ENCODE results near the gene BCL2.

Gene BCL2

DNA sequence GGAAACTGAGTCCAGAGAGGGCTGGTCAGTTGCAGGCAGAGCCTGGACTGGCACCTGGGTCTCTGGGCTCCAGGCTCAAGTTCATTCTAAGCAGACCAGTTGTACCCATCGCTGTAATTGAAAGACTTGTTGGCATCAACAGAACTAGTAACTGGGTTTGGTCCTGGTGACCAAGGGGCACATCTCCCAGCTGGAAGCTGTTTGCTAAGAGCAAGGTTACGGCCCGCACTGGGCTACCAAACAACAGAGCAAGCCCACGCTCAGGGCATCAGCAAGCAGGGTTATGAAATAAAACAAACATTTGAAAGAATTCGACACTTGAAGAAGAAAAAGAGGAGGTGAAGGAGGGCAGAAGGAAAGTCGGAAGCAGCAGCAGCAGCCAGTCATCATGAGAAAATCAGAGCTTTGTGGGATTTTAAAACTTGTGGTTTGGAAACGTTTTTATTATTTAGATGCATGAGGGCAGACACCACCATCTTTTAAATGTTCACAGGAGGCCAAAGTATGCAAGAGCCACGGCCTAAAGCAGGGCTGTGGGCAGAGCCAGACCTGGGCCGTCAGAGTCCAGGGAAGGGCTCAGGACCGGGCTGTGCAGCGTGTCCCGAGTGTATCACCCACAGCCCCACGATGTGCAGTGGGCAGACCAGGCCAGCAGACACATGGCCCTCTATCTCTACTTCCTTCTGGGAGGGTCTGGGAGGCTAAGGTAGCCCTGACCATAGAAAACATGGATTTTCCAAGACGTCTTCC lies 220.3 kb downstream of the BCL2 start:
- no peak for DNase-seq (ENCODE audit: extremely low read depth in 1 of 2, low read depth in 1 of 2)

DNA sequence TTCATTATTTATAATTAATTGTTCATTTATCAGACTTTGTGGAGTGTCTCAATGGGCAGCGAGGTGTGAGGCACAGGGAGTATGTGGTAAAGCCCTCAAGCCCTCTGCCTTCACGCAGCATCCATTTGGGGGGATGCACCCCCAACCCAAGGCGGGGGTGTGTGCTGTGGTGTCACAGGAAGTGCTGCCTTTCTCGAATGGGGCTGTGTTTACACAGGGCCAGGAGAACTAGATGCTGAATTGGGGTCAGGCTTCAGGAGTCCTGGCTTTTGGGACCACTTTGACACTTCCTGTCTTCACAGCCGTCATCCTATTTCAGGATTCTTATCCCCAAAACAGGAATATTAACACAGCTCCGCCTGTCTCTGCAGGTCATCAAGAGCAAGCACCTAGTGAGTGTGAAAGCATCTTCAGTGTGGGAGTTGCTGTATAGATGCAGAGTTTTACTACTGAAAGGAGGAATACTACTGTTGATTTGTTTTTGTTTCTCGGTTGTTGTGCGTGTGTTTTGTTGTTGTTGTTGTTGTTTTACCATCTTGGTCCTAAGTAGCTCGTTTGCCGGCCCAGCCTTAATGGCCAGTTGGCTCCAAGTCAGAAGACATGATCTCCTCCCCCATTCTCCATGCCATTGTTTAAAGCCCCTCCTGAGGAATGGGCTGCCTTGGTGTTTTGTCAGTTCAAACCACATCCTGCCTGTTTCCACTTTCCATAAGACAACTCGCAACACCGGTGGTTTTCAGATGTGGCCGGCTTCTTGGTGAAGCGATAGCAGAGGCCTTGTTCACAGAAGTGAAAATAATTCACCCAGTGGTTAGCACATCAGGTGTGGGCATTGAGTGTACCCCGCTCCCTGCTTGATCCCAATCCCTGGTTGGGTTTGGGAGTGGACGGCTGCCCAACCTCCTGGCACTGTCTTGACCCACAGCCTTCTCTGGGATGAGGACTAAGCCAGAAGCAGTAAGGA lies 221.3 kb downstream of the BCL2 start:
- peak in 1 of 2 donors; percentile 24 for DNase-seq (ENCODE audit: extremely low read depth in 1 of 2, low read depth in 1 of 2)

DNA sequence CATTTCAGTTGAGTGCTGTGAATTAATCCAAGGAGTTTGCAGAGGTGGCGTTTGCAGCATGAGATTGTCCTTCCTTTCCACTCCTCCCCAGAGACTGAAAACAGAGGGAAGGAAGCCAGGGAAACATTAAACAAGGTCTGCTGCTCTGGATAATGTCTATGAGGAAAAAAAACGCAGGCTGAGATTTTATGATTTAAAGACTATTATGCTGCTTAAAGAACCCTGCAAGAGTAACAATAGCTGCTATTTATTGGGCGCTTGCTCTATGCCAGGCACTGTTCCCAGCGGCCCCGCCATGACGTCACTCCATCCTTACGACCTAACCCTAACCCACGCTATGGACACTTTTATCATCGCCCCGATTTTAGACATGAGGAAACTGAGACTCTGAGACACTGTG lies 222.4 kb downstream of the BCL2 start:
- no peak for DNase-seq (ENCODE audit: extremely low read depth in 1 of 2, low read depth in 1 of 2)

DNA sequence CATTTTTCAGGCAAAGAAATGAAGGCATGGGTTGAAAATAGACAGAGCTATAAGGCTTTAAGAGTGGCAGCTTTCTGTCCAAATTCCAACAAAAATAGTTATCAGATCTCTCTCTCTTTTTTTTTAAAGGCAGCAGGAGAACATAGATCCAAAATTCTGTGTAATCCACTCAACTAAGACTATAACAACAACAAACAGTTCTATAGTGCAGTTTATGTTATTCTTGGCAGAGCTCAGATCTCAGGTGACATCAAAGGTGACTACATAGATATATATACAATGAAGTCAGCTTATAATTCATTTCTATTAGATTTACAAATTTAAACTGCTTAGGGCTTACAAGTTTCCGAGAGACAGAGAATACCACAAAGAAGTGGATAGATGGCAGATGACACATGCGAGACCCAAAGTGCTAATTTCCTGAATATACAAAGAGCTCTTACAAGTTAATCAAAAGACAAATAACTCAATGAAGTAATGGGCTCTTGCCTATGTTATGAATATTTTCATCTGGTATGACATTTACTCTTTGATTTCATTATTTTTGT lies 223.2 kb downstream of the BCL2 start:
- no peak for DNase-seq (ENCODE audit: extremely low read depth in 1 of 2, low read depth in 1 of 2)

DNA sequence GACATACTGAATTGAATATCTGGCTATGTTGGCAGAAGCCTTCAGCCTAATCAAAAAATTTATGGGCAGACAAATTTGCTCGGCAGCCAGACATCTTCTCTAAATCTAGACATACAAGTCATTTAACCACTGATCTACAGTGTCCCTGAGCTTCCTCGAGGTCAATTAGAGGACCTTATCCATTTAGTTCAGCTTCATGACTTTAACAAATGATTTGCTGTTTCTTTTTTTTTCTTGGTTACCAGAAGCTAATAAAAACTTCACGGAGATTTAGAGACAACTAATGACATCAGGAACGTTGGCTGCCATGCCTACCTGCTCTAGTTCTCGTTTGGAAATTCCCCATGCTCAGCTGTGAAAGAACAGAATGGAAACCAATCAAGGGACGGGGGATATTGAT lies 223.8 kb downstream of the BCL2 start:
- no peak for DNase-seq (ENCODE audit: extremely low read depth in 1 of 2, low read depth in 1 of 2)

DNA sequence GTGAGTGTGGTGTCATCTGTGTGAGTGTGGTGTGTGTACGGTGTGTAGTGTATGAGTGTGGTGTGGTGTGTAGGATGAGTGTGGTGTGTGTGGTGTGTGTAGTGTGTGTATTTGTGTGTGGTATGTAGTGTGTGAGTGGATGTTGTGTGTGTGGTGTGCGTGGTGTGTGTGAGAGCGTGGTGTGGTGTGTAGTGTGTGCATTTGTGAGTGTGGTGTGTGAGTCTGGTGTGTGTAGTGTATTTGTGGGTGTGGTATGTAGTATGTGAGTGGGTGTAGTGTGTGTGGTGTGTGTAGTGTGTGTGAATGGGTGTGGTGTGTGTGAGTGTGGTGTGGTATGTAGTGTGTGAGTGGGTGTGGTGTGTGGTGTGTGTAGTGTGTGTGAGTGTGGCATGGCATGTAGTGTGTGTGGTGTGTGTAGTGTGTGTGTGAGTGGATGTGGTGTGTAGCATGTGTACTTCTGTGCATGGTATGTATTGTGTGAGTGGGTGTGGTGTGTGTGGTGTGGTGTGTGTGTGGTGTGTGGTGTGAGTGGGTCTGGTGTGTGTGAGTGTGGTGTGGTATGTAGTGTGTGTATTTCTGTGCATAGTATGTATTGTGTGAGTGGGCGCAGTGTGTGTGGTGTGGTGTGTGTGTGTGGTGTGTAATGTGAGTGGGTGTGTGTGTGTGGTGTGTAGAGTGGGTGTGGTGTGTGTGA lies 227.8 kb downstream of the BCL2 start:
- DNase-seq (ENCODE audit: extremely low read depth in 1 of 2, low read depth in 1 of 2): no peak

DNA sequence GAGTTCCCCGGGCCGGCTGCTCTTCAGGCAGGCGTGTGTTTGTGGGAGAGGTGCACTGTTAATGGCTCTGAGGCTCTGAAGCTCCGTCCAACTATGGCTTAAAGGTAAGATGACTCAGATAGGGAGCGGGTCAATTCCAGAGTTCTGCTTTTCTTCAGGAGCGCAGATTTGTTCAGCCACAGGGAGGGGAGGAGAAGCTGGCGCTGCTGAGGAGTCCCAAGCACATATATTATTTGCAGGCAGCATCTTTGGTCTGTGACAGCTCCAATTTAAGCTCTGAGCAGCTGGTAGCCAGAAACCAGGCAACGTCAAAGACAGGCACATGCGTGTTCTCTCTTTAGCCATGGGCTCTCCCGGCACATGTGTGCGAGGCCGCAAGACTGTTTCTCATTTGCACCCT lies 229.2 kb downstream of the BCL2 start:
- DNase-seq (ENCODE audit: extremely low read depth in 1 of 2, low read depth in 1 of 2): no peak

DNA sequence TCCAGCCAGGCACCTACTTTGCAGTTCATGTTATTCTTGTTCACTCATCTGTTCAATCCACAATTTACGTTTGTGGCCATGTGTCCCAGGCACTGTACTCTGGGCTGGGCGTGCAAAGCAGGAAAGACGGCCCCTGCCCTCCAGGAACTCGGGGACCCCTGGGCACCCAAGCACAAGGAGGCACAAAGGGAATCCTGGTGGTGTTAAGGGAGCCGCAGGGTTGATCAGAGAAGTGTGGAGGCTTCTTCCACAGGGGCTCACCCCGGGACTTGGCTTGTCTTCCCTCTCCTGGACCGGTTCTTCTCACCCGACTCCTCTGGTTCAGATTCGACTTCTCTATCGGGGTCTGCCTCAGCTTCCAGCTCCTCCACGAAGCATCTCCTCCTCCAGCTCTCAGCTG lies 230.5 kb downstream of the BCL2 start:
- DNase-seq (ENCODE audit: extremely low read depth in 1 of 2, low read depth in 1 of 2): no peak

DNA sequence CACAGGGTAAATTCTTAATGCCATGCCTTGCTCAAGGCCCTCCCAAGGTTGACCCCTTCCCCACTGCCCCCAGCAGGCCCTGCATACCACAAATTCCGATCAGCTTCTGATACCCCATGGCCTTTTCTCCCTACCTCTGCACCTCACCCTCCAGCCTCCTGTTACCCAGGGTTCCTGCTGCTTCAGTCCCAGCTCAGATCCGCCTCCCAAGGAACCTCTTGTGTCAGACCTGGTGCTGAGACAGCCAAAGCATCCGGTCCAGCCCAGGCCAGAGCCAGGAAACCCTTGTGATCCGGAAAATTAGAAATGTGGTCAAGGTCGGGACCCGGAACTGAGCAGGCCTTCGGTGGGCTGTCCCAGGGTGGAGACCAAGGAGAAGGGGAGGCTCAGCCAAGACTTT lies 231.3 kb downstream of the BCL2 start:
- DNase-seq (ENCODE audit: extremely low read depth in 1 of 2, low read depth in 1 of 2): no peak

DNA sequence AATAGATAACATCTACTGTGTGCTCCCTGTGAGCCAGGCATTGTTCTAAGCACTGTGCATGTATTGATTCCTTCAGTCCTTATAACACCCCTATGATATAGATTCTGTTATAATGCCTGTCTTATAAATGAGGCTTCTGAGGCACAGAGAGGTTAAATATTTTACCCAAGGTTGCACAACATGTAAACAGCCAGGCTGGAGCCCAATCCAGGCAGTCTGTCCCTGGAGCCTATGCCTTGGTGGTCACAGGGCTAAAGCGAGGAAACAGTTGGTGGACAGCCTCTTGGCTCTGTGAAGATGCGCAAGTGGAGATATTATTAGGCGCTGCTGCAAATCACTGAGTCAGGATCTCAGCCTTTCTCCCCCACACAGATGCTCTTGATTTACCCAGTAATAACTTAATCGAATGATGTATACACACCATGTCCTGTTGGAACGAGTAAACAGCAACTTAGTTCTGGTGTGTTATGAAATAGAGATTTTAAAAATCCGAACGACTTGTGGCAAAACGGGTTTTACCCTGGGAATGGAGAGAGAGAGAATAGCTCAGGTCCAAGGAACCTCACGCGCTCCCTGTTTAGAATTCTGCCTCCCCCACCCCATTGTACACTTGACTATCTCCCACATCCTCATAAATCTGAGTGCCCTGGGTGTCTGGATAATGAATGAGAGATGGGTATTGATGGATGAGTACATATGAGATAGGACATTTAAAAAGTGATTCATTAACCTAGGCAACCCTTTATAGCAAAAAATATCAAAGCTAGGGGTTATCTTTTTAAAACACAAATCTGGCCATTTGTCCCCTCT lies 231.9 kb downstream of the BCL2 start:
- DNase-seq (ENCODE audit: extremely low read depth in 1 of 2, low read depth in 1 of 2): no peak

DNA sequence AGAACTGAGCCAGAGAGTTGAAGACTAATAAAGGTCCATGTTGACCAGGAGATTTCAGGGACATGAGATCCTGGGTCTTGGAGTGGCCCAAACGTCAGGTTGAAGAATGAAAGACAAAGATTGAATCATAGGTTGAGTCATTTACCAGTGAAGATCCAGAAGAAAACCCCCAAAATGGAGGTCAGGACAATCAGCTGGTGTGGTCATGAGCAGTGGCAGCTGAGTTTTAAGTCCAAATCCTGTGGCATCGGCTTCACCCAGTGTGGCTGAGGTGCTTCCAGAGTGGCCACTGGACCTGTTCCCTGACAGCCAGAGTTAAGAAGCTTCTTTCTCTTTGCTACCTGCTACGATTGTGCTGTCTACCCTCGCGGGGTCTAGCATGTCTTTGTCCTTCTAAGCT lies 234.0 kb downstream of the BCL2 start:
- DNase-seq (ENCODE audit: extremely low read depth in 1 of 2, low read depth in 1 of 2): no peak

DNA sequence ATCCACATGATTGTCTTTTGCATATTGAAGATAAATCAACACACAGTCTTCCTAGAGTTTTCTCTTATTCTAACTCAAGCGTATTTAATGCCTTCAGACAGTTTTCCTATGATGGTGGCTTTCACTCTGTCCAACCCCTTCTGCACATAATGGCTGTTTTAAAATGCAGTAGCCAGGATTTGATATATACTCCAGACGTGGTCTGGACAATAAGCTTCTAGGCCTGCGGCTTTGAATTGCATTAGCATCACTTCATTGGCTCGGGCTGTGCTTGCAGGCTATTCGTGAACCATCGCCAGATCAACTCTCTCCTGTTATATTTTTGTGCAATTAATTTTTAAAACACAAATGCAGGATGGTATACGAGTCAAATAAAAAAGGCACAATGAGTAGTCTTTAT lies 235.3 kb downstream of the BCL2 start:
- no peak for DNase-seq (ENCODE audit: extremely low read depth in 1 of 2, low read depth in 1 of 2)

DNA sequence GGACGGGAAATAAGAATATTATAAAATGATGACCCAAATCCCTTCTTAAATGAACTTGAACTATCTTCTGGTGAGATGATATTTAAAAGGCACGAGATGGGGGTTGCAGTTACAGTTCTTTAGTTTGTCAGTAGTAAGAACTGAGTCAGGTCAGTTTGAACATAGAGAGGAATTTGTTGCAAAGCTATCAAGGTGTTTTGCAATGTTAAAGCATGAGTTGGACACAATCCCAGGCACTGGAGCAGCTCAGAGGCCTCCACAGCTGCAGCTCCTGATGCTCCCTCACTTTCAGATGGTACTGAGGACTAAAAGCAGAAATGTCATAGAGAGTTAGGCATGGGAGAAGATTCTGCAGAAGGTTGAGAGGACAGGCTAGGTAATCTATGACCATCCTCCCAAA lies 236.0 kb downstream of the BCL2 start:
- no peak for DNase-seq (ENCODE audit: extremely low read depth in 1 of 2, low read depth in 1 of 2)

DNA sequence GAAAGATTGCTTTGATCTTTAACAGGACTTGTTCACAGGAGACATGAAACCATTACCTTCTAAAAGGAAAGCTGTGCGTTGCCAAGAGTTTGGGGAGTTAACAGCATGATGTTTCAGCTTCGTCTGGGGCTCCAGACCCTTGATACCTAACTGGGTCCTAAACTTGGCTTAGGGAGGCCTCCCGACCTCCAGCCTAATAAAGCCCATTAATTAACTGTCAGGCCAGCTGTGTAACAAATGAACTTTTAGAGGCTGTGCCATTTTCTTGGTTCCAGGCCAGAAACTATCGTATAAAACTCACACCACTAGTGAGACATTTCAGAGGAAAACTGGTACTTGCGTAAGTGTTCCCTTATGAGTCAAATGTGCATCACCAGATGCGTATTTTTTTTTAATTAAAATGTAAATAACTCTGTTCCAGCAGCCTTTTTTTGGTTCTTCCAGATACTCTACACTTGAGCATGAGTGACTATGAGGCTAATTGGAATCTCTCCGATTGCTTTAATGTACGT lies 236.5 kb downstream of the BCL2 start:
- DNase-seq (ENCODE audit: extremely low read depth in 1 of 2, low read depth in 1 of 2): no peak

DNA sequence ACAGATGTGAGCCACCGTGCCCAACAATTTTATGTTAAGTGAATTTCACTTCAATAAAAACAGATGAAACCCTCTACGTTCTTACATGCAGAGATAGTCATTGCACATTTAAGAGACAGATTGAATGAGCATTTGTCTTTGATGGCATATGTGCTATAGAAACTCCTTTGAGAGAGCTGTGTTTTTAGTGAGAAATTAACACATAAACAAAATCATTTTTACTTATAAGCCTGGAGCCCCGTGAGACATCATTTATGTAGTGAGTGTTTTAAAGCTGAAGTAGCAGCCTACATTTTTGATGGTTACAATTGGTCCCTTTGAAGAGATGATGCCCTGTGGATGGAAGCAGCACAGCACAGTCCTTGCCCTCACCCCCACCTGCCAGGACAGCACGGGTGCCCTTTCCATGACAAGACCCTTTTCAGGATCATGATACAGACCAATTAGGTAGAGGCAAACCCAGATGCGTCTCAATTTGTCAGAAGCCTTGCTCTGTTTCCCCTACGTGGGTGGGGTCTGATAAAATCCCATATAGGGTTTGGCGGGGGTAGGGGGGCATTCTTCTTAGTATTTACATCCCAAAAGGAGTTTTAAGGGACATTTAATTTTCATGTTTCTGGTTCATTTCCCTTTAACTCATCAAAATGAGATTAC lies 237.1 kb downstream of the BCL2 start:
- no peak for DNase-seq (ENCODE audit: extremely low read depth in 1 of 2, low read depth in 1 of 2)

DNA sequence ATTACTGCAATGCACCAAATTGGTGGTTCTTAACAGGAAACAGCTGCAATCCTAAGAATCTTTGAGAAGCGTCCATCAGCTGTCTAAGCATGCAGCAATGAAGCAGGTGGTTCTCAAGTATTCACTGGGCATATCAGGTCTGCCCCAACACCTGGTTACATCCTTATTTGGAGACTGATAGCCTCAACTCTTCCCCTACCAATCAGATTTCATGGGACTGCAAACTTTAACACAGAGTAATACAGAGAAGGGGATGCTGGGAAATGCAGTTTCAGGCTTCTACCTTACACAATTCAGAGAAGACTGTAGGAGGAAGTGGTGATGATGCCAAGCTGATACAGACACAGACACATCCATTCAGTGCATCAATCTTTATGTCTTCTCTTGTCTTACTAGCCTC lies 240.5 kb downstream of the BCL2 start:
- no peak for DNase-seq (ENCODE audit: extremely low read depth in 1 of 2, low read depth in 1 of 2)

DNA sequence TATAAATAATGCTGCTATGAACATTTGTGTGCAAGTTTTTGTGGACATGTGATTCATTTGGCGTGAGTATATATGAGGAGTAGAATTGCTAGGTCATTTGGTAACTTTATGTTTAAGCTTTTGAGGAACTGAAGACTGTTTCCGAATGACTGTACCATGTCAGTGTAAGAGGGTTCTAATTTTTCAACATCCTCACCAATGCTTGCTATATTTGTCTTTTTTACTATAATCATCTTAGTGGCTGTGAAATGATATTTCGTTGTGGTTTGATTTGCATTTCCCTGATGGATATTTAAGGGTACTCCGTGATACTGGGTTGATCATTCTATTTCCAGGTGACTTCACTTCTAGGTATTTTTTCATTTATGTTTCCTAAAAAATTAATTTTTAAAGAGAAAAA lies 241.1 kb downstream of the BCL2 start:
- DNase-seq (ENCODE audit: extremely low read depth in 1 of 2, low read depth in 1 of 2): no peak

DNA sequence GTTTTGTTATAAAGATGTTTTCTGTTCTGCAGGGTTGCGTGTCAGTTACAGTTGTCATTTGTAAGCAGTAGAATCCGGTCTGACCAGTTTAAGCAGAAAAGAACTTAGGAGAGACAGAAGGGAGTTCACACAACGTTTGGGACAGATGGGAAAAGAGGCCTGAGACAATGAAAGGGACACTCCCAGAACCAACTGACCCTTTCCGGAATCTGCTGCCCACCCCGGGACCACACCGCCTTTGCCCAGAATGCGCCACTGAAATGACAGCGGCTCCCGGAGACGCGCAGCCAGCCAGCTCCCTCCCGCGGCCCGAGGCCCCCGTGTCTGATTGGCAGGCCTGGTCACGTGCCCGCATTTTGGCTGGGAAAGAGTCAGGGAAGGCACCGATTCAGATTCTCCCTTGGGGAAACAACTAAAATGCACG lies 244.6 kb downstream of the BCL2 start:
- DNase-seq (ENCODE audit: extremely low read depth in 1 of 2, low read depth in 1 of 2): peak; percentile 21 to 37

DNA sequence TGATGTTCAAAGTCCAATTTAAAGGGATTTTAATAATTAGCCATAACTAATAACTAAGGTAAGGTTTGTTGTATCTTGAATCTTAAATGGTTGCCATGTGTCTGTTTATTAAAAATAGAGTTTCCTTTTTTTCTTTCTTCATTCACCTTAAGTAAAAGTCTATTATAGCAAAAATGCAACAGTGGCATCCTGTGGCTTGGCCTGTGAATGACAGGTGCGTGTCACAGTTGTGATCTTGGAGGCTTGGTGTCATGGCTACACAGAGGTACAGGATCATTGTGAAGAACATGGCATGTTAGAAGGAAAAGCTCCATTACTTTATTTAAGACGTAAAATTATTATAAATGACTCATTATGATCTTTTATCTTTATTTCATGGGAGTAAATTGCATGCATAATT lies 246.1 kb downstream of the BCL2 start:
- no peak for DNase-seq (ENCODE audit: extremely low read depth in 1 of 2, low read depth in 1 of 2)

Data from stimulated activated CD8-positive, alpha-beta memory T cell treated with anti-CD3 and anti-CD28 coated beads, Interleukin-7, amount 100 ng/mL, for 48 hours (primary cell).